Measurements from ENCODE around the gene SHOC2.

DNA sequence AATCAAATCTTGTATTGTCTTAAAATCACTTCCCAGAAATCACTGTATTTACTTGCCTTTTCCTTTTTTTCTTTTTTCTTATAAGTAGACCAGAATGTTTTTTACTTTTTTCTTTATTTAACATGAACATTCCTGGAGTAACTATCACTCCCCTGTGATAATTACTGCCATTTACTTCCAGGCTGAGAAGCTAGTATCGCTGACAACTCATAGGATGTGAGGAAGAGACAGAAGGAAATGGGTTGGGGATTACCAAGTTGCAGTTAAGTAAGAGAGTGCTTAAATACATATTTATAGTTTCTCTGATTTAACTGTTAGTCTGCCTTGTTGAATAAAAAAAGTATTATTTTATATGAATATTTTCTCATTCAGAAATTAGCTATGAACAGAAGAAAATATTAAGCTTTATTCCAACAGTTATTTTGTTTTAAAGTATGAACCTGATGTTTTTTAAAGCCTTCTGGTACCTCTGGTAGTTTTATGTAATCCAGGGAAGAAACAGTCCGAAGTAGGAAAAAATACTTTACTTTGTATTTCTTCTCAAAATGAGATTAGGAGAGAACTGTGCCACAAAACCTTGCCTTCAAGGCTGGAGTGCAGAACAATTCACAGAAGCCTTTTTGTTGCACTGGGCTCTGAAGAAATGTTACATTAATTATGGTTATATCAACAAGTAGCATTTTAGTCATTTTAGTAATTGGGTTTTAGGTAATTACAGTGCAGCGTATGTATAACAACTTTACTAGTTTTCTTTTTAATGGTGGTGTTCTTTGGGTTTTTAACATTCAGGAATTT, 72.8 kb downstream of the SHOC2 start:
- no peak for TF ChIP-seq YY1 (IDR thresholded peaks at IDR 0.05; ENCODE audit: insufficient read depth, insufficient read length)
- TF ChIP-seq ZNF274 (IDR thresholded peaks at IDR 0.05; ENCODE audit: low read depth, low read length): no peak
